ENCODE measurements around the gene COMT. TPM values are rescaled to one million over a fixed set of nuclear protein-coding genes. Genes with fewer than 3 reads are reported as not detected.

COMT gene
- total RNA-seq, 3 donors from 2014 or later (not counting 1 experiment from before 2014, with no cell fraction given) = 37.5 to 56.2 (median 38.2) TPM

GRCh38 chr22:19970031-19970478, 28.5 kb downstream of the COMT start:
- H3K27me3 Mint-ChIP-seq (ENCODE audit: low read depth in 2 of 2) = no peaks in the 10 kb centered on the region
- no peaks in the 10 kb centered on the region for H3K36me3 Mint-ChIP-seq
- Histone ChIP-seq H3K27me3 (ENCODE audit: control insufficient read depth, insufficient read depth, low read length) (no peaks in the 10 kb centered on the region), H3K4me1 (ENCODE audit: control insufficient read depth, insufficient read depth, low read length) (peaks cover 75% of the 10 kb centered on the region), H3K36me3 (ENCODE audit: control insufficient read depth, insufficient read depth, low read length) (peaks cover 30% of the 10 kb centered on the region), H3K9me3 (ENCODE audit: control insufficient read depth, insufficient read depth, low read length) (no peaks in the 10 kb centered on the region), H3K27ac (ENCODE audit: low read length) (no peak overlapping the region), H3K4me3 (ENCODE audit: low read length) (no peak overlapping the region)
- DNase-seq (no peak), ATAC-seq (no peak)
- H3K9me3 Mint-ChIP-seq = no peaks in the 10 kb centered on the region
- intact Hi-C loops (cut with micrococcal nuclease) = loop anchor here (1.0 to 5.0 kb wide), 3 partner anchors 43 to 157 kb away; partner anchors contain the start of gene TANGO2
- peaks cover 44 to 56% of the 10 kb centered on the region in 2 donors for H3K4me1 Mint-ChIP-seq
- 84% methylated on average over 9 of the region's 9 CpGs for WGBS (ENCODE audit: insufficient coverage)
- H3K4me3 Mint-ChIP-seq = no peak overlapping the region
- TF ChIP-seq CTCF (IDR thresholded peaks at IDR 0.05) = no peak
- H3K27ac Mint-ChIP-seq = peak overlapping the region in 1 of 2 donors; percentile 85

GRCh38 chr22:19970479-19971275, 29.1 kb downstream of the COMT start:
- Mint-ChIP-seq H3K9me3 (no peaks in the 10 kb centered on the region), H3K4me3 (peak overlapping the region; percentile 87), H3K27me3 (ENCODE audit: low read depth in 2 of 2) (no peaks in the 10 kb centered on the region), H3K4me1 (peaks cover 45 to 60% of the 10 kb centered on the region in 2 donors), H3K36me3 (no peaks in the 10 kb centered on the region), H3K27ac (peak overlapping the region; percentile 84 to 85)
- peak; percentile 96 for TF ChIP-seq CTCF (IDR thresholded peaks at IDR 0.05)
- H3K4me1 ChIP-seq (ENCODE audit: control insufficient read depth, insufficient read depth, low read length) = peaks cover 76% of the 10 kb centered on the region
- peak; percentile 84 to 86 for DNase-seq
- H3K4me3 ChIP-seq (ENCODE audit: low read length) = no peak overlapping the region
- ATAC-seq = peak; percentile 49 to 65 (median 60)
- 47% methylated on average over 25 of the region's 25 CpGs for WGBS (ENCODE audit: insufficient coverage)
- peak overlapping the region; percentile 61 for H3K27ac ChIP-seq (ENCODE audit: low read length)
- peaks cover 30% of the 10 kb centered on the region for H3K36me3 ChIP-seq (ENCODE audit: control insufficient read depth, insufficient read depth, low read length)
- no peaks in the 10 kb centered on the region for H3K9me3 ChIP-seq (ENCODE audit: control insufficient read depth, insufficient read depth, low read length)
- H3K27me3 ChIP-seq (ENCODE audit: control insufficient read depth, insufficient read depth, low read length) = no peaks in the 10 kb centered on the region
- intact Hi-C loops (cut with micrococcal nuclease) = loop anchor here (1.0 to 5.0 kb wide), 4 partner anchors 43 to 298 kb away; partner anchors contain the start of genes RTN4R and TANGO2

GRCh38 chr22:19971276-19972124, 29.9 kb downstream of the COMT start:
- peak overlapping the region; percentile 84 to 85 for H3K27ac Mint-ChIP-seq
- H3K9me3 ChIP-seq (ENCODE audit: control insufficient read depth, insufficient read depth, low read length) = no peaks in the 10 kb centered on the region
- peak; percentile 31 to 65 (median 62) for ATAC-seq
- H3K36me3 Mint-ChIP-seq = no peaks in the 10 kb centered on the region
- no peaks in the 10 kb centered on the region for H3K9me3 Mint-ChIP-seq
- H3K27ac ChIP-seq (ENCODE audit: low read length) = peak overlapping the region; percentile 61
- H3K4me1 ChIP-seq (ENCODE audit: control insufficient read depth, insufficient read depth, low read length) = peaks cover 72% of the 10 kb centered on the region
- 31% methylated on average over 21 of the region's 28 CpGs for WGBS (ENCODE audit: insufficient coverage)
- H3K4me1 Mint-ChIP-seq = peaks cover 46 to 62% of the 10 kb centered on the region in 2 donors
- intact Hi-C loops (cut with micrococcal nuclease) = loop anchor here (1.0 to 5.0 kb wide), 3 partner anchors 49 to 297 kb away; partner anchors contain the start of genes RTN4R and TANGO2
- TF ChIP-seq CTCF (IDR thresholded peaks at IDR 0.05) = no peak
- peaks cover 30% of the 10 kb centered on the region for H3K36me3 ChIP-seq (ENCODE audit: control insufficient read depth, insufficient read depth, low read length)
- DNase-seq = peak; percentile 35 to 52
- peak overlapping the region; percentile 87 for H3K4me3 Mint-ChIP-seq
- H3K4me3 ChIP-seq (ENCODE audit: low read length) = peak overlapping the region; percentile 11
- H3K27me3 Mint-ChIP-seq (ENCODE audit: low read depth in 2 of 2) = no peaks in the 10 kb centered on the region
- no peaks in the 10 kb centered on the region for H3K27me3 ChIP-seq (ENCODE audit: control insufficient read depth, insufficient read depth, low read length)
